Stimulated activated CD4-positive, alpha-beta T cell treated with anti-CD3 and anti-CD28 coated beads, Interleukin-12 subunit alpha, Interleukin-12 subunit beta, amount 100 ng/mL, for 24 hours (primary cell): ENCODE data around the gene RBBP4.

Experiments used
- DNase-seq, 2 experiments: peaks; one replicate each; pipeline ENCODE4 v3.0.0-alpha.2; 2020; ENCODE audit warnings: low read depth in 2 of 2

The RBBP4 gene

GRCh38 chr1:32719681-32720275, 68.8 kb downstream of the RBBP4 start:
- DNase-seq, result no peak

- no peak for DNase-seq
These were observed 73.9 kb downstream of the RBBP4 start for GRCh38 chr1:32724678-32725614.

- DNase-seq, result no peak
These were observed 74.6 kb downstream of the RBBP4 start for GRCh38 chr1:32725615-32725982.

GRCh38 chr1:32727876-32728275, 76.9 kb downstream of the RBBP4 start:
- no peak for DNase-seq

DNA sequence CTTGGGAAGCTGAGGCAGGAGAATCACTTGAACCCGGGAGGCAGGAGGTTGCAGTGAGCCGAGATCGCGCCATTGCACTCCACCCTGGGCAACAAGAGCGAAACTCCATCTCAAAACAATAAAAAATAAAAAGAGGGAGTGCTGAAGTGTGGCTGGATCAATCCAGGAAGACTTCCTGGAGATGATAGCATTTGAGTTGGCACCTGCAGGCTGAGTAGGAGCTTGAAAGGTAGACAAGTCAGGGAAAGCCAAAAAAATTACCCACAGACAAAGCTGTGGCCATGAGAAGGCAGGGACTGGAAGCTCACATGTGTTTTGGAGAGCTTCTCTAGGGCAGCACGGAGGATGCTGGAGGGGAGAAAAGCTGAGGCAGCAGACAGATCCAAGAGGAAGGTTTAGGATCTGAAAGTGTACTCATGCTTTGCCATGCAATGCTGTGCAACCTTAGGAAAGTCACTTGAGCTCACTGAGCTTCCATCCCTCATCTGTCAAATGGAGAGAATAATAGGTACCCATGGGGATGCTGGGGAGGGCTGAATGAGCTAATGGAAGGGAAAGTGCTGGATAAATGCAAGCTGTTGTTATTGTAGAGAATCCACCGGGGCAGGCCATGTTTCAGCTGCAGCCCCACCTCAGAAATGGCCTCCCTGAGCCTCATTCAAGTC, 77.5 kb downstream of the RBBP4 start:
- DNase-seq, result no peak

- no peak for DNase-seq
These were observed 78.4 kb downstream of the RBBP4 start for GRCh38 chr1:32729254-32730046.

- no peak for DNase-seq
These were observed 82.7 kb downstream of the RBBP4 start for GRCh38 chr1:32733582-32734321.
